Dedifferentiated amniotic fluid mesenchymal stem cell (primary cell): ENCODE results near the gene RPS8.
"Not testable (repeated sequence)": the region's sequence is repeated elsewhere in the genome, so short reads cannot be mapped to it uniquely, and the experiment has no call there.

Source experiments
- DNase-seq: peaks from one replicate; pipeline ENCODE4 v3.0.0-alpha.2; 2016; ENCODE audit errors: extremely low spot score

RPS8 gene

GRCh38 chr1:44803062-44803311 lies 27.6 kb downstream of the RPS8 start:
- no peak for DNase-seq

GRCh38 chr1:44803312-44804095 lies 28.2 kb downstream of the RPS8 start:
- no peak for DNase-seq

GRCh38 chr1:44805311-44806024 lies 30.1 kb downstream of the RPS8 start:
- DNase-seq, result no peak

GRCh38 chr1:44806025-44806703 lies 30.8 kb downstream of the RPS8 start:
- no peak for DNase-seq

GRCh38 chr1:44806704-44807363 lies 31.5 kb downstream of the RPS8 start, which contains the start of gene DYNLT4:
TSS of gene DYNLT4 (minus strand) at chr1:44807351. CDS start at chr1:44806668, 683 bp downstream.
- DNase-seq, result no peak

GRCh38 chr1:44807364-44808062 lies 32.2 kb downstream of the RPS8 start:
- DNase-seq, result peak; percentile 99

- DNase-seq, result peak; percentile 93
Measured at GRCh38 chr1:44808063-44808937, 33.0 kb downstream of the RPS8 start, which contains the start of gene BTBD19. TSS of gene BTBD19 (plus strand) at chr1:44808523. CDS start at chr1:44808821, 298 bp downstream.

GRCh38 chr1:44808938-44809917 lies 33.9 kb downstream of the RPS8 start:
- DNase-seq, result peak; percentile 27

GRCh38 chr1:44810101-44810761 lies 34.9 kb downstream of the RPS8 start:
- DNase-seq, result no peak

- DNase-seq, result not testable (repeated sequence)
Measured at GRCh38 chr1:44810762-44811105, 35.4 kb downstream of the RPS8 start.

GRCh38 chr1:44811234-44811633 lies 35.9 kb downstream of the RPS8 start:
- no peak for DNase-seq

GRCh38 chr1:44812822-44813543 lies 37.6 kb downstream of the RPS8 start:
- DNase-seq, result no peak

- not testable (repeated sequence) for DNase-seq
Measured at GRCh38 chr1:44815926-44816325, 40.6 kb downstream of the RPS8 start.

GRCh38 chr1:44817307-44817706 lies 42.0 kb downstream of the RPS8 start:
- no peak for DNase-seq

GRCh38 chr1:44817771-44818495 lies 42.6 kb downstream of the RPS8 start:
- no peak for DNase-seq

- peak; percentile 55 for DNase-seq
Measured at GRCh38 chr1:44819196-44819607, 43.9 kb downstream of the RPS8 start.

GRCh38 chr1:44819608-44820327 lies 44.4 kb downstream of the RPS8 start:
- DNase-seq, result peak; percentile 58
